Endothelial cell of umbilical vein (primary cell): Measurements from ENCODE around the gene ARHGEF10L. TPM values are rescaled to one million over a fixed set of nuclear protein-coding genes. Genes with fewer than 3 reads are reported as not detected.

Source experiments
- BruUV-seq: library from RNA; stranded (reverse); fragments of 400-500 nt; replicated peaks from 2 replicates; lab custom pipeline; 2021; lab: Mats Ljungman, UMichigan
- CTCF ChIA-PET: fragments of 300-600, 350-600 bp; sonication (Branson Sonifier 250); formaldehyde crosslinking; loops from one replicate; lab custom pipeline; 2021; ENCODE audit warnings: antibody characterized with exemption, inconsistent platforms; lab: Charles Lee
- POLR2A ChIA-PET: fragments of 300-600, 350-600 bp; sonication (Branson Sonifier 250); formaldehyde crosslinking; loops from one replicate; lab custom pipeline; 2021; ENCODE audit warnings: antibody characterized with exemption, inconsistent platforms; lab: Charles Lee
- DNase-seq: peaks from one replicate; pipeline ENCODE4 v3.0.0-alpha.2; 2011; ENCODE audit warnings: low read depth, low spot score
- FAIRE-seq: peaks from 2 replicates; lab custom pipeline; 2011; peaks lifted over from hg19 to GRCh38; lab: Jason Lieb, UNC
- H2AFZ ChIP-seq: 2 replicates; pipeline ENCODE4 v1.6.0; 2012; ENCODE audit warnings: low read depth, low read length, control low read depth, inconsistent platforms
- H3K27ac ChIP-seq: 2 replicates; pipeline ENCODE4 v1.5.1; 2011; ENCODE audit warnings: low read depth, mild to moderate bottlenecking, control low read depth, low read length, moderate library complexity; ENCODE audit not compliant: insufficient read depth
- H3K27me3 ChIP-seq, 2 experiments: 2 replicates each; pipeline versions ENCODE4 v1.6.0 to v1.6.1; 2011; ENCODE audit warnings: low read length in 2 of 2, mixed read lengths in 1 of 2; ENCODE audit not compliant: control insufficient read depth in 2 of 2, insufficient read depth in 2 of 2
- H3K36me3 ChIP-seq, 2 experiments: 2 replicates in 1 of 2; 3 replicates in 1 of 2; pipeline ENCODE4 v1.5.1; 2011; ENCODE audit warnings: low read length in 2 of 2, mild to moderate bottlenecking in 1 of 2, moderate library complexity in 1 of 2; ENCODE audit not compliant: control insufficient read depth in 2 of 2, insufficient read depth in 2 of 2; ENCODE audit errors: extremely low read depth in 1 of 2
- H3K4me1 ChIP-seq: 3 replicates; pipeline ENCODE4 v1.5.1; 2011; ENCODE audit warnings: mild to moderate bottlenecking, low read length; ENCODE audit not compliant: control insufficient read depth, insufficient read depth; ENCODE audit errors: extremely low read depth
- H3K4me2 ChIP-seq: 2 replicates; pipeline ENCODE4 v1.6.1; 2011; ENCODE audit warnings: low read length, control low read depth, mixed read lengths; ENCODE audit not compliant: insufficient read depth
- H3K4me3 ChIP-seq, 3 experiments: fragments of 200-600 bp in 1 of 3; sonication (generic), shearing (Covaris generic) in 1 of 3; replicated peaks in 1 of 3; 2 replicates each; pipeline ENCODE4 v1.5.1; 2011 to 2016; ENCODE audit warnings: control low read depth in 3 of 3, low read length in 3 of 3, mild to moderate bottlenecking in 2 of 3, inconsistent platforms in 1 of 3, low read depth in 1 of 3, moderate library complexity in 1 of 3; ENCODE audit not compliant: insufficient read depth in 1 of 3
- H3K79me2 ChIP-seq: 2 replicates; pipeline ENCODE4 v1.6.0; 2012; ENCODE audit warnings: low read length, inconsistent platforms; ENCODE audit not compliant: control insufficient read depth, insufficient read depth
- H3K9ac ChIP-seq: replicated peaks from 2 replicates; pipeline ENCODE3; 2011; ENCODE audit warnings: low read length, control low read depth; ENCODE audit not compliant: insufficient read depth; ENCODE audit errors: extremely low read depth
- H3K9me1 ChIP-seq: replicated peaks from 3 replicates; pipeline ENCODE4 v1.6.0; 2011; ENCODE audit warnings: mild to moderate bottlenecking, low read length; ENCODE audit not compliant: control insufficient read depth, insufficient read depth; ENCODE audit errors: extremely low read depth
- H3K9me3 ChIP-seq: replicated peaks from 2 replicates; pipeline ENCODE4 v1.5.1; 2012; ENCODE audit warnings: low read length, inconsistent platforms; ENCODE audit not compliant: control insufficient read depth, insufficient read depth
- H4K20me1 ChIP-seq: replicated peaks from 2 replicates; pipeline ENCODE3; 2011; ENCODE audit warnings: mild to moderate bottlenecking, low read length; ENCODE audit not compliant: control insufficient read depth, insufficient read depth; ENCODE audit errors: extremely low read depth
- CTCF ChIP-seq, 2 donors: IDR thresholded peaks; 1 replicate in 1 of 2; 2 replicates in 1 of 2; pipeline ENCODE4 v1.5.1; 2011; ENCODE audit warnings: low read length in 2 of 2, mild to moderate bottlenecking in 2 of 2, moderate library complexity in 2 of 2, control low read depth in 1 of 2, inconsistent platforms in 1 of 2, low read depth in 1 of 2; ENCODE audit not compliant: insufficient read depth in 1 of 2; ENCODE audit errors: extremely low read depth in 1 of 2
- GATA2 ChIP-seq: IDR thresholded peaks from 2 replicates; pipeline ENCODE4 v1.7.0; 2011; ENCODE audit warnings: low read depth, mild to moderate bottlenecking, moderate library complexity, mixed read lengths, low read length; ENCODE audit not compliant: insufficient read length, insufficient read depth
- JUN ChIP-seq: IDR thresholded peaks from 2 replicates; pipeline ENCODE4 v1.6.1; 2011; ENCODE audit warnings: borderline replicate concordance, low read depth; ENCODE audit not compliant: insufficient read length, insufficient read depth
- MAX ChIP-seq: IDR thresholded peaks from 2 replicates; pipeline ENCODE4 v1.6.1; 2011; ENCODE audit not compliant: insufficient read depth, insufficient read length
- MYC ChIP-seq: IDR thresholded peaks from one replicate; pipeline ENCODE4 v1.6.1; 2011; ENCODE audit warnings: mild to moderate bottlenecking, low read depth, low read length
- POLR2A ChIP-seq: IDR thresholded peaks from 2 replicates; pipeline ENCODE4 v1.6.1; 2012; ENCODE audit warnings: low read depth, mild to moderate bottlenecking, control low read depth, low read length
- POLR2AphosphoS5 ChIP-seq: IDR thresholded peaks from 2 replicates; pipeline ENCODE4 v1.6.1; 2012; ENCODE audit warnings: low read depth, mild to moderate bottlenecking, control low read depth, low read length, moderate library complexity; ENCODE audit not compliant: insufficient read depth
- dilution Hi-C: fragments of 300-500 bp; cut with MboI; formaldehyde crosslinking; loops from one replicate; pipeline ENCODE4 v1.15.0; 2019; ENCODE audit warnings: low sequenced_read_pairs; ENCODE audit not compliant: extremely low pct_ligation_motif_present
- intact Hi-C: fragments of 100-400 bp; cut with micrococcal nuclease; formaldehyde crosslinking; loops from one replicate; pipeline ENCODE4 v1.10.0; 2022
- polyA plus RNA-seq, 4 experiments: library from polyadenylated mRNA; depleted of rRNA in 3 of 4; stranded (reverse) in 3 of 4; unstranded in 1 of 4; fragments of >200 nt; gene quantifications; 2 replicates each; pipeline versions ENCODE4 v1.2.1 to v1.2.3, GENCODE V29; 2011 to 2012; ENCODE audit warnings: missing spikeins in 1 of 4
- total RNA-seq: library from RNA; stranded (reverse); gene quantifications from 2 replicates; pipeline ENCODE4 v1.2.3, GENCODE V29; 2021

ARHGEF10L gene
- total and polyA plus RNA-seq, 2 donors (not counting 3 experiments of a cell fraction or from before 2014, with no cell fraction given): 1.9 to 5.2 TPM

GRCh38 chr1:17568014-17568900 lies 28.8 kb downstream of the ARHGEF10L start:
- CTCF ChIA-PET: interaction anchor here (0.8 to 1.0 kb wide), 2 partner anchors 39 kb away, joined by 3 to 4 read pairs; no protein-coding TSS in a partner anchor

More at GRCh38 chr1:17568014-17568900, 28.8 kb downstream of the ARHGEF10L start:
- TF ChIP-seq GATA2 (no peak), JUN (no peak), POLR2A (no peak), MYC (no peak), CTCF (IDR thresholded peaks at IDR 0.05; ENCODE audit: extremely low read depth in 1 of 2, insufficient read depth in 1 of 2, low read depth in 1 of 2, low read length in 2 of 2) (no peak), MAX (no peak), POLR2AphosphoS5 (no peak)
- Histone ChIP-seq H3K9ac (no peak overlapping the region), H3K4me3 (no peak overlapping the region), H3K4me2 (no peak overlapping the region), H3K79me2 (no peaks in the 10 kb centered on the region), H3K27ac (no peak overlapping the region), H3K4me1 (no peaks in the 10 kb centered on the region), H4K20me1 (no peaks in the 10 kb centered on the region), H3K9me1 (no peaks in the 10 kb centered on the region), H3K9me3 (no peaks in the 10 kb centered on the region), H3K36me3 (no peaks in the 10 kb centered on the region), H3K27me3 (no peaks in the 10 kb centered on the region), H2AFZ (no peak overlapping the region)
- POLR2A ChIA-PET: no interaction called here
- no TSS peak for BruUV-seq
- dilution Hi-C loops (no loop called here), intact Hi-C loops (no loop called here)
- FAIRE-seq (no peak), DNase-seq (no peak)
